Stimulated activated CD4-positive, alpha-beta T cell treated with anti-CD3 and anti-CD28 coated beads, Interleukin-4, amount 100 ng/mL, for 1 hour (primary cell): ENCODE measurements around the gene NUTM2F.
"Not testable (repeated sequence)": the region's sequence is repeated elsewhere in the genome, so short reads cannot be mapped to it uniquely, and the experiment has no call there.

Experiments
- DNase-seq: peaks from one replicate; pipeline ENCODE4 v3.0.0-alpha.2; 2020

The NUTM2F gene

GRCh38 chr9:94315034-94315984, 13.1 kb downstream of the NUTM2F start:
- not testable (repeated sequence) for DNase-seq

GRCh38 chr9:94303321-94303720, 25.1 kb downstream of the NUTM2F start:
- DNase-seq: no peak

- DNase-seq: no peak
These were observed 26.0 kb downstream of the NUTM2F start for GRCh38 chr9:94302426-94302825.

GRCh38 chr9:94301583-94301982, 26.9 kb downstream of the NUTM2F start:
- no peak for DNase-seq

- DNase-seq: no peak
These were observed 27.8 kb downstream of the NUTM2F start for GRCh38 chr9:94300470-94301301.

GRCh38 chr9:94298949-94299599, 29.4 kb downstream of the NUTM2F start:
- no peak for DNase-seq

- DNase-seq: no peak
These were observed 38.8 kb downstream of the NUTM2F start for GRCh38 chr9:94289691-94290090.

- DNase-seq: no peak
These were observed 40.4 kb downstream of the NUTM2F start for GRCh38 chr9:94287877-94288513.

GRCh38 chr9:94286116-94286515, 42.3 kb downstream of the NUTM2F start:
- no peak for DNase-seq

GRCh38 chr9:94281101-94281500, 47.3 kb downstream of the NUTM2F start:
- no peak for DNase-seq

- no peak for DNase-seq
These were observed 47.9 kb downstream of the NUTM2F start for GRCh38 chr9:94280409-94280989.

GRCh38 chr9:94277885-94278536, 50.4 kb downstream of the NUTM2F start:
- DNase-seq: no peak

GRCh38 chr9:94277029-94277428, 51.4 kb downstream of the NUTM2F start:
- not testable (repeated sequence) for DNase-seq

- DNase-seq: no peak
These were observed 58.4 kb downstream of the NUTM2F start for GRCh38 chr9:94270009-94270408.

- DNase-seq: no peak
These were observed 59.2 kb downstream of the NUTM2F start for GRCh38 chr9:94269264-94269663.
